Activated T-cell treated with anti-CD3 and anti-CD28 coated beads, Interleukin-2, amount 50 U/mL, for 24 hours (primary cell): Measurements from ENCODE around the gene CACNA2D4.

ENCODE experiments used
- DNase-seq: peaks from one replicate; pipeline ENCODE4 v3.0.0-alpha.2; 2020
- H3K27ac Mint-ChIP-seq: 2 replicates; pipeline ENCODE4 v1.8.0; 2020; ENCODE audit warnings: mild to moderate bottlenecking, mixed read lengths
- H3K27me3 Mint-ChIP-seq: 2 replicates; pipeline ENCODE4 v1.8.0; 2020; ENCODE audit warnings: mixed read lengths
- H3K36me3 Mint-ChIP-seq: 2 replicates; pipeline ENCODE4 v1.8.0; 2020; ENCODE audit warnings: low read depth, mixed read lengths
- H3K4me1 Mint-ChIP-seq: 2 replicates; pipeline ENCODE4 v1.8.0; 2020; ENCODE audit warnings: low read depth, mixed read lengths
- H3K4me3 Mint-ChIP-seq: 2 replicates; pipeline ENCODE4 v1.8.0; 2020; ENCODE audit warnings: mild to moderate bottlenecking, moderate library complexity, mixed read lengths
- H3K9me3 Mint-ChIP-seq: 2 replicates; pipeline ENCODE4 v1.8.0; 2020; ENCODE audit warnings: mixed read lengths

CACNA2D4 gene

DNA sequence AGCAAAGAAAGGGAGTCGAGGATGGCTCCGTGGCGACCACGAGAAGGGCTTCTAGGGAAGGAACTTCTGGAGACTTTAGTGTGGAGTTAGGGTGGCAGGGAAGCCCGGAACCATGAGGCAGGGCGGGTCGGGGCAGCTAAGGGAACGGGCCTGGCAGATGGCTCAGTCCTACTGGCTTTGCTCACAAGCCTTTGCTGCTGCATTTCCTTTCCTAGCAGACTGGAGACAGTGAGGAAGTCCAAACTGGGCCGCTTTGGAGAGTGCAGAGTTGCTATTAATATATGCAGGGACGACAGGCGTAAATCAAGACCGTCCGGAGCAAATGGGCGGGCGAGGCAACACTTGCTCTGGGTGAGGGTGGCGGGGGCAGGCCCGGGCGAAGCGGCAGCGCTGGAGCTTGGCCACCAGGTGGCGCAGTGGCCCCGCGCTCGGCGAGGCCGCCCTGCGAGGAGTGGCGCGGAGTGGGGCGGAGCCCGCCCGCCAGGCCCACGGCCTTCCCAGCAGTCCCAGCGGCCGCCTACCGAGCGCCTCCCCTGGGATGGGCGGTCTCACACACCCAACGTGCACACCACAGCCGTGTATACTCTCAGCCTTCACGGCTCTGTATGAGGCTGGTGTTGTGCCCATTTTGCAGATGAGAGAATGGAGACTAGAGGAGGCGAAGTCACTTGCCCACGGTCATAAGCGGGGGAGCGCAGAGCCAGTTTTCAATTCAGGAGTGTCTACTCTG, 122.5 kb downstream of the CACNA2D4 start:
- peak overlapping the region; percentile 86 for H3K4me3 Mint-ChIP-seq
- H3K4me1 Mint-ChIP-seq: peaks cover 19% of the 10 kb centered on the region
- H3K9me3 Mint-ChIP-seq: no peaks in the 10 kb centered on the region
- peak; percentile 97 for DNase-seq
- H3K27ac Mint-ChIP-seq: peak overlapping the region; percentile 96
- H3K27me3 Mint-ChIP-seq: no peaks in the 10 kb centered on the region
- H3K36me3 Mint-ChIP-seq: no peaks in the 10 kb centered on the region

DNA sequence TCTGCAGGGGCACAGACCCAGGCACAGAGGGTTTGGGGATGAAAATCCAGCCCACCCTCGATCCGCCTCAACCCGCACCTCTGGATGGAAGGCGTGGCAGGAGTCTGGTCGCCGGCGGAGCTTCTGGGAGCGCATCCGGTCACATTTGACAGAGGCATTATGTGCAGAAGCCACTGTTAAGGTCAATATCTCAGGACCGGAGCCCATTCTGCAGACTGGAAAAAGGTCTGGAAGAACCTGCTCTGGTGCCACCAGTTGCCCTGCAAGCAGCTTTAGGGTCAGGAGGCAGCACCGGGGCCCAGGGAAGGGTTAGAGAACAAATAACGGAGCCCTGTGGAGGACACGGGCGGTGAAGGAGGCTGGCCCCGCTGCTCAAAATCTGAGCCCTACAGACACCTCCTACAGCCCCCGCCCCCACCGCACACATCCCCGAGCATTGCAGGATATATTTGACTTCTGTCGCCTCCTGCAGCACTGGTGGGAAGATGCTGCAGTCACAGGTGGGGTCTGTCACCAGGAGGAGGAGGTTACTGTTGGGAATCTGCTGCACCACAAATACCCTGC, 123.1 kb downstream of the CACNA2D4 start:
- Mint-ChIP-seq H3K4me3 (peak overlapping the region; percentile 64), H3K27me3 (no peaks in the 10 kb centered on the region), H3K27ac (peak overlapping the region; percentile 78), H3K9me3 (no peaks in the 10 kb centered on the region), H3K36me3 (no peaks in the 10 kb centered on the region), H3K4me1 (peaks cover 25% of the 10 kb centered on the region)
- no peak for DNase-seq

DNA sequence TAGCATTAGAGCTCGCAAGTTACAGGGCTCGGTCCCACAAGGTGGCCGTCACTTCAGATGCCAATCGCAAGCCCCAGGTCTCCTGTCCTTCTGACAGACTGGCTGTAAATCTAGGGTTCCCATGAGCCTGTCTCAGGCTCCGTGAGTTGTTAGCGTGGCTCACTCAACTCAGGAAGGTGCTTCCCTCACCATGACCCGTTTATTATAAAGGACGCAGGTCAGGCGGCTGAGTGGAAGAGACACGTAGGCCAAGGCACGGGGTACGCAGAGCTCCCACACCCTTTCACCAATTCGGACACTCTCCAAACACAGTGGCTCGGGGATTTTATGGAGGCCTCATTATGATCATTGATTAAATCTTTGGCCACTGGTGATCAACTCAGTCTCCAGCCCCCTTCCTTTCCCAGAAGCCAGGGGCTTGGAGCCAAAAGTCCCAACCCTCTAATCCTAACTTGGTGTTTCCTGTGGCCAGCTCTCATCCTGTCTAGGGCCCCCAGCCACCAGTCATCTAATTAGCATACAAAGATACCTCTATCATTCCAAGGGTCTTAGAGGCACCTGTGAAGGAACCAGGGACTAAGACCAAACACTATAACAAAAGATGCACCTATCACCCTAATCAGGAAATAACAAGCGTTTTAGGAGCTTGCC, 123.9 kb downstream of the CACNA2D4 start:
- Mint-ChIP-seq H3K27me3 (no peaks in the 10 kb centered on the region), H3K4me1 (peaks cover 27% of the 10 kb centered on the region), H3K4me3 (no peak overlapping the region), H3K9me3 (no peaks in the 10 kb centered on the region), H3K36me3 (no peaks in the 10 kb centered on the region), H3K27ac (no peak overlapping the region)
- no peak for DNase-seq

- no peak overlapping the region for H3K27ac Mint-ChIP-seq
- no peaks in the 10 kb centered on the region for H3K27me3 Mint-ChIP-seq
- no peaks in the 10 kb centered on the region for H3K9me3 Mint-ChIP-seq
- no peak for DNase-seq
- peaks cover 3% of the 10 kb centered on the region for H3K36me3 Mint-ChIP-seq
- no peak overlapping the region for H3K4me3 Mint-ChIP-seq
- H3K4me1 Mint-ChIP-seq: peaks cover 27% of the 10 kb centered on the region
These were observed 124.8 kb downstream of the CACNA2D4 start for GRCh38 chr12:1793426-1794210.

GRCh38 chr12:1792406-1792805, 126.0 kb downstream of the CACNA2D4 start:
- no peak for DNase-seq
- H3K4me3 Mint-ChIP-seq: no peak overlapping the region
- H3K36me3 Mint-ChIP-seq: peaks cover 13% of the 10 kb centered on the region
- no peak overlapping the region for H3K27ac Mint-ChIP-seq
- no peaks in the 10 kb centered on the region for H3K9me3 Mint-ChIP-seq
- peaks cover 27% of the 10 kb centered on the region for H3K4me1 Mint-ChIP-seq
- H3K27me3 Mint-ChIP-seq: no peaks in the 10 kb centered on the region

GRCh38 chr12:1791104-1791841, 127.2 kb downstream of the CACNA2D4 start:
- Mint-ChIP-seq H3K9me3 (no peaks in the 10 kb centered on the region), H3K27ac (peak overlapping the region; percentile 86), H3K4me3 (no peak overlapping the region), H3K36me3 (peaks cover 21% of the 10 kb centered on the region), H3K27me3 (no peaks in the 10 kb centered on the region), H3K4me1 (peaks cover 27% of the 10 kb centered on the region)
- DNase-seq: peak; percentile 68

- Mint-ChIP-seq H3K4me1 (peaks cover 20% of the 10 kb centered on the region), H3K27me3 (no peaks in the 10 kb centered on the region), H3K9me3 (no peaks in the 10 kb centered on the region), H3K36me3 (peaks cover 29% of the 10 kb centered on the region), H3K4me3 (no peak overlapping the region), H3K27ac (no peak overlapping the region)
- no peak for DNase-seq
These were observed 128.0 kb downstream of the CACNA2D4 start for GRCh38 chr12:1790444-1790843.

GRCh38 chr12:1787714-1788113, 130.7 kb downstream of the CACNA2D4 start:
- Mint-ChIP-seq H3K27ac (peak overlapping the region; percentile 1), H3K4me1 (peaks cover 20% of the 10 kb centered on the region), H3K36me3 (peaks cover 55% of the 10 kb centered on the region), H3K4me3 (no peak overlapping the region), H3K9me3 (no peaks in the 10 kb centered on the region), H3K27me3 (no peaks in the 10 kb centered on the region)
- no peak for DNase-seq

DNA sequence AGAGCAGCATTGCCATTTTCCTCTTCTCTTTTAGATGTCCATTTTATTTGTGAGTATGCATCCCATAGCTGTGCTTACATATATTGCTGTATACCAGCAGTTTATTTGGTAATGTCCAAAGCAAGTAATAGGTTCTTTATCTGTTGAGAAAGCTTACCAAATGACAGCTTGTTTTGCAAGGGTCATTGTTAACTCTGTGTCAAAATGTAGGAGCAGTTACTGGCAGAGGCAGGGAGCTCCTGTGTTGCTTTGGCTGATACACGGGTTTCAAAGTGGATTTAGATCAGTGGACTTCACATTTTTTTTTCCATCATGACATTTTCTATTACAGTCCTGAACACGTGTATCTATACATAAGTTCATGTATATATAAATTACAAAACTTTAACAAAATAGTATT, 136.2 kb downstream of the CACNA2D4 start:
- H3K36me3 Mint-ChIP-seq: peaks cover 80% of the 10 kb centered on the region
- DNase-seq: no peak
- H3K9me3 Mint-ChIP-seq: no peaks in the 10 kb centered on the region
- H3K27me3 Mint-ChIP-seq: no peaks in the 10 kb centered on the region
- H3K4me3 Mint-ChIP-seq: no peak overlapping the region
- no peak overlapping the region for H3K27ac Mint-ChIP-seq
- no peaks in the 10 kb centered on the region for H3K4me1 Mint-ChIP-seq

DNA sequence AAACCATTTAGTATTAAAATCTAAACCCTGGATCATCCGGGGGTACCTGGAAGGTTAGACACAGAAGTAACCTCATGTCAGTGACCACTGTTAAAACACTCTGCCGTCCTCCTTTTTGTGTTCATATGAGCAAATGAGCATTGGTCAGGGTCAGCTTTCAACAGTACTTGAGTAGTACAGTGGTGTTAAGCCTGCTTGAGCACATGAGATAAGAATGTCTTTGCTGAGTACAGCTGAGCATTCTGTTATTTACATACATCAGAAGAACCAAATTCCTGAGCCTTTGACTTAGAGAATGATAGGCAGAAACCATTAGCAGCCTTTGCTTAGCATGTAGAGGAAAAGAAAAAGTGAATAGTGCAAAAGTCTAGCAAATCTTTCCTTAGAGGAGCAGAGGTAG, 136.7 kb downstream of the CACNA2D4 start:
- H3K9me3 Mint-ChIP-seq: no peaks in the 10 kb centered on the region
- no peak overlapping the region for H3K4me3 Mint-ChIP-seq
- peaks cover under 1% of the 10 kb centered on the region for H3K4me1 Mint-ChIP-seq
- peaks cover 81% of the 10 kb centered on the region for H3K36me3 Mint-ChIP-seq
- no peak for DNase-seq
- H3K27ac Mint-ChIP-seq: no peak overlapping the region
- H3K27me3 Mint-ChIP-seq: no peaks in the 10 kb centered on the region

- H3K4me1 Mint-ChIP-seq: peaks cover 9% of the 10 kb centered on the region
- peaks cover 77% of the 10 kb centered on the region for H3K36me3 Mint-ChIP-seq
- DNase-seq: no peak
- H3K27me3 Mint-ChIP-seq: no peaks in the 10 kb centered on the region
- no peaks in the 10 kb centered on the region for H3K9me3 Mint-ChIP-seq
- H3K27ac Mint-ChIP-seq: no peak overlapping the region
- H3K4me3 Mint-ChIP-seq: no peak overlapping the region
These were observed 138.7 kb downstream of the CACNA2D4 start for GRCh38 chr12:1779783-1780182.

- Mint-ChIP-seq H3K36me3 (peaks cover 76% of the 10 kb centered on the region), H3K27ac (no peak overlapping the region), H3K27me3 (no peaks in the 10 kb centered on the region), H3K4me1 (peaks cover 10% of the 10 kb centered on the region), H3K4me3 (no peak overlapping the region), H3K9me3 (no peaks in the 10 kb centered on the region)
- DNase-seq: no peak
These were observed 139.5 kb downstream of the CACNA2D4 start for GRCh38 chr12:1778911-1779310.

DNA sequence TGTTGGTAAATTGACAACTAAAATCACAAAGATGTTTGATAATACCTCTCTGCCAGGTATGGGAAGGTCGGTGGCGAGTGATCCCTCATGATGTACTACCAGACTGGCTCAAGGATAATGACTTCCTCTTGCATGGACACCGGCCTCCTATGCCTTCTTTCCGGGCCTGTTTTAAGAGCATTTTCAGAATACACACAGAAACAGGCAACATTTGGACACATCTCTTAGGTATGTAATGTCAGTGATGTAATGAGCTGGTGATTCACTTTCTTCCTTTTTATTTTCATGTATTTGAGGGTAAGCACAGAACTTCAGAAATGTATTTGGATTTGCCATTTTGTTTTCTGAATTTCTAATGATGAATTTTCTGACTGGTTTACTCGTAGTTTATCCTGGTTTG, 140.7 kb downstream of the CACNA2D4 start:
- Mint-ChIP-seq H3K36me3 (peaks cover 76% of the 10 kb centered on the region), H3K27me3 (no peaks in the 10 kb centered on the region), H3K27ac (peak overlapping the region; percentile 7), H3K4me3 (no peak overlapping the region), H3K9me3 (no peaks in the 10 kb centered on the region), H3K4me1 (peaks cover 13% of the 10 kb centered on the region)
- DNase-seq: no peak
